ENCODE measurements around the gene MSANTD4.

MSANTD4 gene

DNA sequence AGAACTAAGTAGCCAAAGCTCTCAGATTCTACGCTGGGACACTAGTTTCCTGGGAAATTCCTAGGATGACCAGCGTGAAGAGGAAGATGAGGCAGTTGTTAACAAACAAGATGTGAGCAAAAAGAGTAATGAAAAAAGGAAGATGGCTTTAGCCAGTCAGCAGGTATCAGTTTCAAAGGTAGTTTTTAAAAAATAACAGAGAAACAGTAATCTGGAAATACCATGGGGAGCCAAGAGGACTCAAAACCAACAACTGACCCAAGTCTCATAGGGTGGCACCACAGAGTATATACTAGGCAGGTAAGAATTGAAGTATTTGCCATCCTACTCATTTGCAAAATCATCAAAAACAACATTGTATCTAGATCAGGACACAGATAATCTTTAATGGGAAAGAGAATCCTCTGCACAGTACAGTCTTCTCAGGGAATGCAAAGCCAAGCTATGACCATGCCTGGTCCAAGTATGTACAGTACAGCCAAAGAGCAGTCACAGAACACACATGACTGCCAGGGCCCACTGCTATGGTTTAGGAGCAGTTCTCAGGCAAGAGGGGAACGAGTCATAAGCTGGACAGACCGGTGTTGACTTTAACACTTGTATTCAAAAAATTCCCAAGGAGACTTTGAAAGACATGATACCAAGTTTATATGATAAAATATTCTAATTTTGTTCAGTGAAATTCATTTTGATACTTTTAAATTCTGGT is 20.6 kb downstream of the MSANTD4 start:
- H3K9me3 ChIP-seq (ENCODE audit: insufficient read depth, low read length), result no peaks in the 10 kb centered on the region
- H3K27me3 ChIP-seq (ENCODE audit: low read depth, low read length), result no peaks in the 10 kb centered on the region
- H3K79me2 ChIP-seq (ENCODE audit: low read length), result no peaks in the 10 kb centered on the region; the same call in 1 of the 2 replicates
- no peak overlapping the region for H3K27ac ChIP-seq (ENCODE audit: low read length)
- no peak overlapping the region for H3K4me3 ChIP-seq (ENCODE audit: low read length)
- no peak overlapping the region for H3K9ac ChIP-seq (ENCODE audit: low read length)
- H3K4me2 ChIP-seq (ENCODE audit: low read length), result peak overlapping the region; percentile 13
- TF ChIP-seq, protein P1, sequence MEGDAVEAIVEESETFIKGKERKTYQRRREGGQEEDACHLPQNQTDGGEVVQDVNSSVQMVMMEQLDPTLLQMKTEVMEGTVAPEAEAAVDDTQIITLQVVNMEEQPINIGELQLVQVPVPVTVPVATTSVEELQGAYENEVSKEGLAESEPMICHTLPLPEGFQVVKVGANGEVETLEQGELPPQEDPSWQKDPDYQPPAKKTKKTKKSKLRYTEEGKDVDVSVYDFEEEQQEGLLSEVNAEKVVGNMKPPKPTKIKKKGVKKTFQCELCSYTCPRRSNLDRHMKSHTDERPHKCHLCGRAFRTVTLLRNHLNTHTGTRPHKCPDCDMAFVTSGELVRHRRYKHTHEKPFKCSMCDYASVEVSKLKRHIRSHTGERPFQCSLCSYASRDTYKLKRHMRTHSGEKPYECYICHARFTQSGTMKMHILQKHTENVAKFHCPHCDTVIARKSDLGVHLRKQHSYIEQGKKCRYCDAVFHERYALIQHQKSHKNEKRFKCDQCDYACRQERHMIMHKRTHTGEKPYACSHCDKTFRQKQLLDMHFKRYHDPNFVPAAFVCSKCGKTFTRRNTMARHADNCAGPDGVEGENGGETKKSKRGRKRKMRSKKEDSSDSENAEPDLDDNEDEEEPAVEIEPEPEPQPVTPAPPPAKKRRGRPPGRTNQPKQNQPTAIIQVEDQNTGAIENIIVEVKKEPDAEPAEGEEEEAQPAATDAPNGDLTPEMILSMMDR (IDR thresholded peaks at IDR 0.05; ENCODE audit: low read depth, low read length), result no peak
- no peak for TF ChIP-seq EZH2phosphoT487 (IDR thresholded peaks at IDR 0.05; ENCODE audit: low read depth)
- peaks cover 20% of the 10 kb centered on the region for H3K36me3 ChIP-seq (replicated peaks; ENCODE audit: low read depth, low read length)
- peaks cover 12% of the 10 kb centered on the region for H3K4me1 ChIP-seq (ENCODE audit: low read length)
- H4K20me1 ChIP-seq (ENCODE audit: insufficient read depth, low read length), result no peaks in the 10 kb centered on the region; the same call in 1 of the 2 replicates
- H2AFZ ChIP-seq (ENCODE audit: low read depth, low read length), result no peak overlapping the region

GRCh38 chr11:105991888-105992287 is 30.2 kb downstream of the MSANTD4 start:
- no peak for TF ChIP-seq EZH2phosphoT487 (IDR thresholded peaks at IDR 0.05; ENCODE audit: low read depth)
- TF ChIP-seq, protein P1 (IDR thresholded peaks at IDR 0.05; ENCODE audit: low read depth, low read length), result no peak
- Histone ChIP-seq H3K27ac (ENCODE audit: low read length) (no peak overlapping the region), H3K79me2 (ENCODE audit: low read length) (no peaks in the 10 kb centered on the region), H3K36me3 (replicated peaks; ENCODE audit: low read depth, low read length) (peaks cover 15% of the 10 kb centered on the region), H3K4me2 (ENCODE audit: low read length) (no peak overlapping the region), H3K27me3 (ENCODE audit: low read depth, low read length) (no peaks in the 10 kb centered on the region), H2AFZ (ENCODE audit: low read depth, low read length) (no peak overlapping the region), H3K4me1 (ENCODE audit: low read length) (no peaks in the 10 kb centered on the region), H3K9me3 (ENCODE audit: insufficient read depth, low read length) (no peaks in the 10 kb centered on the region), H3K4me3 (ENCODE audit: low read length) (no peak overlapping the region), H3K9ac (ENCODE audit: low read length) (no peak overlapping the region), H4K20me1 (ENCODE audit: insufficient read depth, low read length) (no peaks in the 10 kb centered on the region)

GRCh38 chr11:105989124-105989523 is 32.9 kb downstream of the MSANTD4 start:
- no peaks in the 10 kb centered on the region for H3K4me1 ChIP-seq (ENCODE audit: low read length)

DNA sequence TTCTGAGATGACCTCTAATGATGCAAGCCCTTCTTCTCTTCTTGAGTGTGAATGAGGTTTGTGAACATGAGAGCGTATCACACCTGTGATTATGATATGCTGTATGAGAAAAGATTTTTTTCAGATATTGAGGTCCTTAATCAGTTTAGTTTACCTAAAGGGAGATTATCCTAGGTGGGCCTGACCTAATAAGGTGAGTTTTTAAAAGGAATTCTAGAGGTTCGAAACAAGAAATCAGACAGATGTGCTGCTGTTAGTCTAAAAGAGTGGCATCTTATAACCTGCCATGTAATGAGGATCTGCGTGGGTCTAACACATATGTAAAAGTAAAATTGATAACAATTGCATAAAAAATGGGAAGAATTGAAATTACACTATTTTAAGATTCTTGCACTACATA is 33.8 kb downstream of the MSANTD4 start:
- Histone ChIP-seq H3K4me3 (ENCODE audit: low read length) (no peak overlapping the region), H3K79me2 (ENCODE audit: low read length) (no peaks in the 10 kb centered on the region), H3K27ac (ENCODE audit: low read length) (no peak overlapping the region), H4K20me1 (ENCODE audit: insufficient read depth, low read length) (no peaks in the 10 kb centered on the region), H3K4me1 (ENCODE audit: low read length) (no peaks in the 10 kb centered on the region), H2AFZ (ENCODE audit: low read depth, low read length) (no peak overlapping the region), H3K9me3 (ENCODE audit: insufficient read depth, low read length) (no peaks in the 10 kb centered on the region), H3K9ac (ENCODE audit: low read length) (no peak overlapping the region), H3K4me2 (ENCODE audit: low read length) (no peak overlapping the region), H3K27me3 (ENCODE audit: low read depth, low read length) (no peaks in the 10 kb centered on the region), H3K36me3 (replicated peaks; ENCODE audit: low read depth, low read length) (no peaks in the 10 kb centered on the region)
- no peak for TF ChIP-seq EZH2phosphoT487 (IDR thresholded peaks at IDR 0.05; ENCODE audit: low read depth)
- TF ChIP-seq, protein P1 (IDR thresholded peaks at IDR 0.05; ENCODE audit: low read depth, low read length), result no peak

More at GRCh38 chr11:105989124-105989523, 32.9 kb downstream of the MSANTD4 start:
- Histone ChIP-seq H3K27ac (ENCODE audit: low read length) (no peak overlapping the region), H3K9me3 (ENCODE audit: insufficient read depth, low read length) (no peaks in the 10 kb centered on the region), H3K4me3 (ENCODE audit: low read length) (no peak overlapping the region), H3K4me2 (ENCODE audit: low read length) (no peak overlapping the region), H4K20me1 (ENCODE audit: insufficient read depth, low read length) (no peaks in the 10 kb centered on the region), H3K9ac (ENCODE audit: low read length) (no peak overlapping the region), H3K27me3 (ENCODE audit: low read depth, low read length) (no peaks in the 10 kb centered on the region), H3K79me2 (ENCODE audit: low read length) (no peaks in the 10 kb centered on the region), H3K36me3 (replicated peaks; ENCODE audit: low read depth, low read length) (peaks cover 4% of the 10 kb centered on the region), H2AFZ (ENCODE audit: low read depth, low read length) (no peak overlapping the region)
- TF ChIP-seq, protein P1 (IDR thresholded peaks at IDR 0.05; ENCODE audit: low read depth, low read length), result no peak
- TF ChIP-seq EZH2phosphoT487 (IDR thresholded peaks at IDR 0.05; ENCODE audit: low read depth), result no peak
